Panc1 (cell line): ENCODE measurements around the gene CAND2. TPM values are rescaled to one million over a fixed set of nuclear protein-coding genes. Genes with fewer than 3 reads are reported as not detected.

ENCODE experiments used
- ATAC-seq: fragments of 200-7000 bp; cut with Tn5 transposase; 2 replicates; pipeline ENCODE4 v1.9.1; 2020; ENCODE audit warnings: mild to moderate bottlenecking, moderate library complexity
- Bru-seq: library from RNA; stranded (reverse); fragments of 400-500 nt; gene quantifications from one replicate; lab custom pipeline; 2021; lab: Mats Ljungman, UMichigan
- BruChase-seq, 2 experiments: library from RNA; stranded (reverse); fragments of 400-500 nt; gene quantifications; one replicate each; lab custom pipeline; 2021; lab: Mats Ljungman, UMichigan
- BruUV-seq: library from RNA; stranded (reverse); fragments of 400-500 nt; replicated peaks from 2 replicates; lab custom pipeline; 2021; lab: Mats Ljungman, UMichigan
- CTCF ChIA-PET: fragments of 300-600 bp; sonication (Branson Sonifier 250); formaldehyde crosslinking; loops from one replicate; lab custom pipeline; 2022; ENCODE audit warnings: antibody characterized with exemption; lab: Charles Lee
- POLR2A ChIA-PET: fragments of 300-600 bp; sonication (Branson Sonifier 250); formaldehyde crosslinking; loops from one replicate; lab custom pipeline; 2022; ENCODE audit warnings: antibody characterized with exemption; lab: Charles Lee
- DNase-seq: peaks from one replicate; pipeline ENCODE4 v3.0.0-alpha.2; 2010; ENCODE audit warnings: low read depth, low spot score
- H3K27ac ChIP-seq: 2 replicates; pipeline ENCODE4 v1.5.1; 2011; ENCODE audit warnings: mild to moderate bottlenecking, low read length, inconsistent platforms
- H3K27me3 ChIP-seq: fragments of 200-500 bp; sonication (Bioruptor generic); 2 replicates; pipeline ENCODE4 v1.6.0; 2014; ENCODE audit warnings: low read length, inconsistent platforms; ENCODE audit not compliant: control insufficient read depth, insufficient read depth
- H3K36me3 ChIP-seq: fragments of 200-500 bp; sonication (Bioruptor generic); 2 replicates; pipeline ENCODE4 v1.5.1; 2014; ENCODE audit warnings: inconsistent platforms, mild to moderate bottlenecking, low read length, moderate library complexity; ENCODE audit not compliant: control insufficient read depth, insufficient read depth
- H3K4me1 ChIP-seq: 2 replicates; pipeline ENCODE4 v1.5.1; 2011; ENCODE audit warnings: inconsistent platforms, mild to moderate bottlenecking, low read length, moderate library complexity; ENCODE audit not compliant: control insufficient read depth, insufficient read depth
- H3K4me3 ChIP-seq, 2 experiments: 2 replicates each; pipeline ENCODE4 v1.5.1; 2011 to 2012; ENCODE audit warnings: low read depth in 2 of 2, low read length in 2 of 2, mild to moderate bottlenecking in 2 of 2, inconsistent platforms in 1 of 2, moderate library complexity in 1 of 2
- H3K9me3 ChIP-seq: fragments of 200-500 bp; sonication (Bioruptor generic); 2 replicates; pipeline ENCODE4 v1.5.1; 2014; ENCODE audit warnings: low read depth, mild to moderate bottlenecking, inconsistent platforms, low read length, moderate library complexity; ENCODE audit not compliant: control insufficient read depth, insufficient read depth
- CTCF ChIP-seq: fragments of 450-650 bp; IDR thresholded peaks from 2 replicates; pipeline ENCODE4 v1.5.1; 2017; ENCODE audit warnings: mild to moderate bottlenecking
- POLR2AphosphoS5 ChIP-seq: IDR thresholded peaks from 2 replicates; pipeline ENCODE4 v1.6.1; 2012; ENCODE audit warnings: mild to moderate bottlenecking, low read depth, low read length, moderate library complexity
- SIN3A ChIP-seq: IDR thresholded peaks from 2 replicates; pipeline ENCODE4 v1.6.1; 2012; ENCODE audit warnings: low read depth, mild to moderate bottlenecking, low read length, moderate library complexity, borderline replicate concordance; ENCODE audit not compliant: insufficient read depth
- TCF7L2 ChIP-seq: IDR thresholded peaks from 2 replicates; pipeline ENCODE4 v1.6.1; 2011; ENCODE audit warnings: mild to moderate bottlenecking, low read depth, low read length, inconsistent platforms
- in situ Hi-C: cut with HindIII; loops from 2 replicates; pipeline ENCODE4 v1.10.0; 2016; ENCODE audit warnings: low sequenced_read_pairs, low pct_unique_long_range_greater_than_20kb
- intact Hi-C: fragments of 100-400 bp; cut with micrococcal nuclease; formaldehyde crosslinking; loops from one replicate; pipeline ENCODE4 v1.10.0; 2022; ENCODE audit not compliant: unreplicated experiment
- long read RNA-seq: library from polyadenylated mRNA; unstranded; transcript quantifications from one replicate; pipeline ENCODE4 v2.0.0, GENCODE V29; 2021; ENCODE audit not compliant: unreplicated experiment
- polyA plus RNA-seq: library from polyadenylated mRNA; unstranded; fragments of >200 nt; gene quantifications from one replicate; pipeline ENCODE4 v1.2.1, GENCODE V29; 2012; ENCODE audit warnings: missing spikeins; ENCODE audit not compliant: insufficient read length
- total RNA-seq: library from RNA; stranded (reverse); gene quantifications from one replicate; pipeline ENCODE4 v1.2.1, GENCODE V29; 2021; ENCODE audit not compliant: unreplicated experiment
- TF ChIP-seq, protein P1 (sequence below), 2 experiments: IDR thresholded peaks; 2 replicates each; pipeline ENCODE4 v1.6.1; 2011 to 2012; ENCODE audit warnings: low read depth in 2 of 2, control low read depth in 1 of 2, low read length in 1 of 2, mild to moderate bottlenecking in 1 of 2, moderate library complexity in 1 of 2; ENCODE audit not compliant: insufficient read depth in 1 of 2

Gene CAND2
- total RNA-seq = 0.13 TPM
- 0.30 TPM for polyA plus RNA-seq
- percentile 11 among the genes with signal in this experiment for Bru-seq, nascent RNA
- percentile 11 among the genes with signal in this experiment for BruChase-seq, experiment 1, labeled RNA remaining after a 2-hour chase
- BruChase-seq, experiment 2, labeled RNA remaining after a 6-hour chase = percentile 13 among the genes with signal in this experiment
- long read RNA-seq = 0 reads

- BruUV-seq = no TSS peak
- H3K27ac ChIP-seq = no peak within 1 kb of the TSS
- in situ Hi-C loops = no loop called here
Observed at GRCh38 chr3:12796171-12797123, at the start of gene CAND2. TSS of gene CAND2 (plus strand) at chr3:12796680. CDS start at chr3:12796721, 41 bp downstream.

GRCh38 chr3:12748477-12748876 is 48.0 kb upstream of the CAND2 start:
- in situ Hi-C loops = no loop called here
- H3K27me3 ChIP-seq = no peaks in the 10 kb centered on the region
- H3K4me3 ChIP-seq = no peak overlapping the region
- H3K9me3 ChIP-seq = no peaks in the 10 kb centered on the region
- ATAC-seq = no peak
- CTCF ChIA-PET = interaction anchor here (0.6 kb wide), 1 partner anchor 18 kb away, joined by 5 read pairs; no protein-coding TSS in a partner anchor
- no TSS peak for BruUV-seq
- intact Hi-C loops = no loop called here
- TF ChIP-seq, protein P1, sequence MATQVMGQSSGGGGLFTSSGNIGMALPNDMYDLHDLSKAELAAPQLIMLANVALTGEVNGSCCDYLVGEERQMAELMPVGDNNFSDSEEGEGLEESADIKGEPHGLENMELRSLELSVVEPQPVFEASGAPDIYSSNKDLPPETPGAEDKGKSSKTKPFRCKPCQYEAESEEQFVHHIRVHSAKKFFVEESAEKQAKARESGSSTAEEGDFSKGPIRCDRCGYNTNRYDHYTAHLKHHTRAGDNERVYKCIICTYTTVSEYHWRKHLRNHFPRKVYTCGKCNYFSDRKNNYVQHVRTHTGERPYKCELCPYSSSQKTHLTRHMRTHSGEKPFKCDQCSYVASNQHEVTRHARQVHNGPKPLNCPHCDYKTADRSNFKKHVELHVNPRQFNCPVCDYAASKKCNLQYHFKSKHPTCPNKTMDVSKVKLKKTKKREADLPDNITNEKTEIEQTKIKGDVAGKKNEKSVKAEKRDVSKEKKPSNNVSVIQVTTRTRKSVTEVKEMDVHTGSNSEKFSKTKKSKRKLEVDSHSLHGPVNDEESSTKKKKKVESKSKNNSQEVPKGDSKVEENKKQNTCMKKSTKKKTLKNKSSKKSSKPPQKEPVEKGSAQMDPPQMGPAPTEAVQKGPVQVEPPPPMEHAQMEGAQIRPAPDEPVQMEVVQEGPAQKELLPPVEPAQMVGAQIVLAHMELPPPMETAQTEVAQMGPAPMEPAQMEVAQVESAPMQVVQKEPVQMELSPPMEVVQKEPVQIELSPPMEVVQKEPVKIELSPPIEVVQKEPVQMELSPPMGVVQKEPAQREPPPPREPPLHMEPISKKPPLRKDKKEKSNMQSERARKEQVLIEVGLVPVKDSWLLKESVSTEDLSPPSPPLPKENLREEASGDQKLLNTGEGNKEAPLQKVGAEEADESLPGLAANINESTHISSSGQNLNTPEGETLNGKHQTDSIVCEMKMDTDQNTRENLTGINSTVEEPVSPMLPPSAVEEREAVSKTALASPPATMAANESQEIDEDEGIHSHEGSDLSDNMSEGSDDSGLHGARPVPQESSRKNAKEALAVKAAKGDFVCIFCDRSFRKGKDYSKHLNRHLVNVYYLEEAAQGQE (IDR thresholded peaks at IDR 0.05; ENCODE audit: insufficient read depth in 1 of 2, low read depth in 2 of 2, low read length in 1 of 2) = no peak
- no peak for TF ChIP-seq CTCF
- no peak for TF ChIP-seq TCF7L2
- no peak for TF ChIP-seq SIN3A
- TF ChIP-seq POLR2AphosphoS5 = no peak
- DNase-seq = no peak
- H3K4me1 ChIP-seq = no peaks in the 10 kb centered on the region
- POLR2A ChIA-PET = no interaction called here
- H3K36me3 ChIP-seq = no peaks in the 10 kb centered on the region
- H3K27ac ChIP-seq = no peak overlapping the region

More at GRCh38 chr3:12796171-12797123, at the start of gene CAND2:
- H3K4me3 ChIP-seq = peak within 1 kb of the TSS in 1 of 2 experiments; percentile 27; a peak in 1 of 4 replicates
- no peak for TF ChIP-seq SIN3A
- no peak for TF ChIP-seq POLR2AphosphoS5
- TF ChIP-seq, protein P1 (IDR thresholded peaks at IDR 0.05; ENCODE audit: insufficient read depth in 1 of 2, low read depth in 2 of 2, low read length in 1 of 2) = no peak
- no peak for TF ChIP-seq CTCF
- no peak for TF ChIP-seq TCF7L2
- ATAC-seq (no peak), DNase-seq (no peak)
- H3K27me3 ChIP-seq = no peaks in the 10 kb centered on the region
- no peaks in the 10 kb centered on the region for H3K4me1 ChIP-seq
- no peaks in the 10 kb centered on the region for H3K9me3 ChIP-seq
- intact Hi-C loops = no loop called here
- POLR2A ChIA-PET = no interaction called here
- H3K36me3 ChIP-seq = no peaks in the 10 kb centered on the region
- CTCF ChIA-PET = interaction anchor here (0.6 kb wide), 1 partner anchor 79 kb away, joined by 3 read pairs; no protein-coding TSS in a partner anchor
